Measurements from ENCODE around the gene TRDMT1. TPM values are rescaled to one million over a fixed set of nuclear protein-coding genes. Genes with fewer than 3 reads are reported as not detected.

Gene TRDMT1
- total RNA-seq, 1 donor from 2014 or later = 6.1 TPM

DNA sequence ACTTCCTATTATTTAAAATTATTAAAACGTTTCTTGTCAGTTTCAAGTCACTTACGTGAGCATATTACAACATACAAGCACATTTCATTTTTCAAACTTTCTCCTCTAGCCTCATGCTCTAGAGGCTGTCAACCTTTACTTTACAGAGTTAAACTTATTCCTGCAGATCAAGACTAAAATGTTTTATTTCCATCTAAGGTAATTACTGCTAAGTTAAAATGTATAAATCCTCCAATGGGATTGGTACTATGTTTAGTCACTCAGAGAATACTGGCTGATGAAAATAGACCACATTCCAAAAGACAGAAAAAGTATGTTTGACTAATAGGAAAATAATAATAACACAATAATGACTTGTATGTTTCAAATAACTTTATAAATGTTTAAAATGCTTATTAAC is 8.4 kb upstream of the TRDMT1 start:
- no peak for DNase-seq (ENCODE audit: low read depth)

DNA sequence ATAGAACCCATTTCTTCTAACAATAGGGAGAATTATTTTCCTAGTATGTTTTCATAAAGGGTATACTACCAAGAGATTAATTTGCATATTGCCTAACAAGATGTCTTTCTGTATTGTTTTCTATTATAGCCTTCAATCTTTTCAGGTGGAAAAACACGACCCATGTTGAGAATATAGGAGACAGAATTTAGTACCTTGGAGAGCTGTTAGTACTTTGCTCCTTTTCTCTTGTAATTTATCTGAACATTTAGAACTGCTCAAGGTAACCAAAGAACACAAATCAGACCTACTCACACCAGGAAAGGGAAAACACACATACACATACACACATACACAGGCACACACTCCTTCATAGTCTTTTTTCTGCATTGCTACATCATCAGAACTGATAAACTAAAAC is 7.8 kb upstream of the TRDMT1 start:
- no peak for DNase-seq (ENCODE audit: low read depth)

DNA sequence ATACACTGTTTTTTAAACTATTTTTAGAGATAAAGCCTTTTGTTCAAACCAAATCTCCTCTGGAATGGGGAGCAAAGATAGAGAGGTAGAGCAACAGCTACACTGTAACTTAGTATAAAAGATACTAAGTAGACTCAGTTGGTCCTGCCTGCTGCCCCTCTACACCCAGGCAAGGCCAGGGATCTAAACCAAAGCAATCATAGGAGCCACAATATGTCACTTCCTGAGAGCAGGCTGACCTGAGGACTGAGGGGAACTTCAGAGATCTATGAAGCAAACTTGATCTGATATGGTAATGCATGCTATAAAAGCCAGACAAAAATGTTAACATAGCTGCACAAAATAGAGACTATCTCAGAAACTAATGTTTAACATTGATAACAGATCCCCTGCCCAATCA is 7.0 kb upstream of the TRDMT1 start:
- DNase-seq (ENCODE audit: low read depth) = no peak

GRCh38 chr10:17206210-17206709 is 4.8 kb upstream of the TRDMT1 start:
- DNase-seq (ENCODE audit: low read depth) = peak; percentile 60

DNA sequence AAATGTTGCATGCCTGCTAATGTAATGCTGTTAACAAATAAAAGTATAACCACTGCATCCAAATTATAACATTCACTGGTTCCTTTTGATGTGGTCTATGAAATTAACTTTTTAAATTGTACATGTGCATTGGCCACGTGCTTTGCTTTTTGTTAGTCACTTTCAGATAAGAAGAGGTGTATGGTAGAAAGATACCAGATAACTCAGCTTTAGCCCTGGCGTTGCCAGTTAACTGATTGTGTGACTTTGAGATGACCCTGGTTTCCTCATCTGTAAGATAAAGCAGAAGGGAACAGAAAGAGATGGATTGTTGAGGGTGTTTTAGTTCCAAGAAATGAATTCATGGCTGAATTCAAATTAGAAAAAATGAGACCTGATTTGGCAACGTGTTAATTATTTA is 1.9 kb upstream of the TRDMT1 start:
- no peak for DNase-seq (ENCODE audit: low read depth)

DNA sequence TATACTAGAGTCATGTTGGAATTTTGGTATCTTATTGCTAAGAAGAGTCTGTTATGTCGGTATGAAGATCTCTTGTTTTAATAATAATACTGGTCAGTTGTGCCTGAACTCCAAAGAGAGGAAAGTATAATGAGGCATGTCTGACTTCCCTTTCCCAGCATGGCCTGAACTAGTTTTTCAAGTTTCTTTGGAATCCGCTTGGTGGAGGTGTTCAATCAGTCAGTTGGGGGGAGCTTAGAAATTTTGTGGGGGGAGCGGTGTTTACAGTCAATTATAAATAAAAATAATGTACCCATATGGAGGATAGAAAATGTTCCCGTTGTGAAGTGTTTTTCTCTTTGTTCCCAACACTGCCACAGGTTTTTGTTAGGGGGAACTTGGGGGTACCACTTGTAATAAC is 1.5 kb upstream of the TRDMT1 start:
- DNase-seq (ENCODE audit: low read depth) = no peak

DNA sequence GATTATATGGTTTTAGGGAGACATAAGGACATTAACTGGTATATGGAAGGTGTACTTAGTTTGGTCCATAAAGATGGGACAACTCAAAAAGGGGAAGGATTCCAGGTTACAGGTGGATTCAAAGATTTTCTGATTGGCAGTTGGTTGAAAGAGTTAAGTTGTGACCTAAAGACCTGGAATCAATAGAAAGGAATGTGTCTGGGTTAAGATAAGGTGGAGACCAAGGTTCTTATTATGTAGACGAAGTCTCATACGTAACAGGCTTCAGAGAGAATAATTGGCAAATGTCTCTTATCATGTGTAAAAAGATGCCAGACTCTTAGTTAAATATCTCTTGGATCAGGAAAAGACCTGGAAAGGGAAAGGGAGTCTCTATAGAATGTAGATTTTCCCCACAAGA is 1.0 kb upstream of the TRDMT1 start:
- DNase-seq (ENCODE audit: low read depth) = no peak

GRCh38 chr10:17201794-17202116 is 283 bp upstream of the TRDMT1 start:
- no peak for DNase-seq (ENCODE audit: low read depth)

GRCh38 chr10:17200001-17200911 is 1.2 kb downstream of the TRDMT1 start:
- peak; percentile 52 for DNase-seq (ENCODE audit: low read depth)

DNA sequence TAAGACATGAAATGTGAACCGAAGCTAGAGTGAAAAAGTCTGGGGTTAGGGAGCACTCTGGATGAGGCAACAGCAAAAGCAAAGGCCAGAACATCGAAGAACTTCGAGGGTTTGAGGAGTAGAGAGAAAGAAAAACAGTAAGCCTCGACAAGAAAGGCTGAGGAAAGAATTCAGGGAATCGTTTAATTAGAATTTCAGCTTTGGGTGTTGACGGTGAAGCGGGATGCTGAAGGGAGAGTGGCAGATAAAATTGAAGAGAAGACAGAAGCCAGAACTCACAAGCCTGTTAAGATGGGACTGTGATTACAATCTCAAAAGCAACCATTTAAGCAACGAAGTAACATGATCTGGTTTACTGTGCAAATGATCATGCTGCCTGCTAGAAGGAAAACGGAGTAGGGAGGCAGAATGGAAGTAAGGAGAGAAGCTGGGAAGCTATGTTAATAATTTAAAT is 2.1 kb downstream of the TRDMT1 start:
- peak; percentile 43 for DNase-seq (ENCODE audit: low read depth)

- DNase-seq (ENCODE audit: low read depth) = no peak
Observed at GRCh38 chr10:17196573-17196972, 4.9 kb downstream of the TRDMT1 start.

- DNase-seq (ENCODE audit: low read depth) = no peak
Observed at GRCh38 chr10:17196045-17196444, 5.4 kb downstream of the TRDMT1 start.

- no peak for DNase-seq (ENCODE audit: low read depth)
Observed at GRCh38 chr10:17195083-17195482, 6.4 kb downstream of the TRDMT1 start.

GRCh38 chr10:17190602-17191001 is 10.9 kb downstream of the TRDMT1 start:
- no peak for DNase-seq (ENCODE audit: low read depth)

DNA sequence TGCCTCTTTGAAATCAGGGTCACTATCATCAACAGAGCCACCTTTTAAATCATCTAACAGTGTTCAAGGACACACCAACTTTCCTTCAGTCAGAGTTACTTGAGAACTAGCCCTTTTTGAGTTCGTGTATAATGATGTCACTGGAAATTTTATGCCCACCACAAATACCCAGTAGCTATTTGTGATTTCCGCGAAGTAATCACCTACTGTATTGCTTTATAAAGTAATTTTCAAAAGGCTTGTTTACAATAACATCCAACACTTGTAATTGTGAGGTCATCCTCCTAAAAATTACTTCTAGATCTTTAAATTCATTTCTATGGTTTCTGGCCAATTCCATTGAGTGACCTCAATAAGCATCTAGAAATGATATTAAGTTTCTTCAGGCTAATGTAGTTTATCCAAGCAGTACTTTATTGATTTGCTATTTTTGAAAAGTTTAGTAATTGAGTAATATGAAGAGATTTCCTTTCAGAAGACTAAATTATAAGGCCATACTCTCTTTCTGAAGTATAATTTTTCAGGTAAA is 12.8 kb downstream of the TRDMT1 start:
- DNase-seq (ENCODE audit: low read depth) = no peak

DNA sequence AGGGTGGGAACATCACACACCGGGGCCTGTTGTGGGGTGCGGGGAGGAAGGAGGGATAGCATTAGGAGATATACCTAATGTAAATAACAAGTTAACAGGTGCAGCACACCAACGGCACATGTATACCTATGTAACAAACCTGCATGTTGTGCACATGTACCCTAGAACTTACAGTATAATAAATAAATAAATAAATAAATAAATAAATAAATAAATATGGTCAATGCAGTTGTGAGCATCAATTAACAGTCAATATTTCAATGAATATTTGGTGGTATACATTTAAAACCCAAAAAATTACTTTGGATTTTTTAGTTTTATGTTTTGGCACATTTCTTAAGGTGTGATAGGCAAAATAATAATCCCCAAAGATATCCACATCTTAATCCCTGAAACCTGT is 15.6 kb downstream of the TRDMT1 start:
- DNase-seq (ENCODE audit: low read depth) = no peak

DNA sequence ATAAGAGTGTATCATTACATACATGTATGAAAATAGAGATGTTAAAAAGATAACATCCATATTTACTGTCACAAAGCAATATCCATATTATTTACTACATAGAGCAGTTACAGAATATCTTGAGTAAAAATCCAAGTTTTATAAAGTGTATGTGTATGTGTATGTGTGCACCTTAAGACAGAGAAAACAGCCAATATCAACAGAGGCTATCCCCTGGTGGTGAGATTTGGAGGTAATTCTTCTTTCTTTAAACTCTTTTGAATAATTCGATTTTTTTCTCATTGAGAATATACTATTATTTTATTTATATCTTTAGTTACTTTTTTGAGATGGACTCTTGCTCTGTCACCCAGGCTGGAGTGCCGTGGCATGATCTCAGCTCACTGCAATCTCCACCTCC is 18.4 kb downstream of the TRDMT1 start:
- DNase-seq (ENCODE audit: low read depth) = no peak

- DNase-seq (ENCODE audit: low read depth) = peak; percentile 42
Observed at GRCh38 chr10:17181751-17182150, 19.7 kb downstream of the TRDMT1 start.

DNA sequence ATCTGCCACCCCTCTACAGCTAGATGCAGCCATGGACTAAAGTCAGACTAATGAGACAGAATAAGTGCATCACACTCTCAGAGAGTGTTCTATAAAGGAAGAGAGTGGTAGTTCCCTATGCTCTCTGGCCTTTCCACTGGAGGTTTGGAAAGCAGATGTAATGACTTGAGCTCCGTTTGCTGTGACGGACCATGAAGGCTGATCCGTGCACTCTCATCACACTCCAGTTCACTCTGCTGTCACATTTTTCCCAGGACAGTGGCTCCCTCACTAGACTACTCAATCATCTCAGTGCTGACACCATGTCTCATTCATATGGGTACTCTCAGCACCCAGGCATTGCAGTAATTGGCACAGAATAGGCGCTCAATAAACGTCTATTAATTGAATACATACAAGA is 20.4 kb downstream of the TRDMT1 start:
- DNase-seq (ENCODE audit: low read depth) = no peak

GRCh38 chr10:17179002-17179401 is 22.5 kb downstream of the TRDMT1 start:
- DNase-seq (ENCODE audit: low read depth) = no peak

GRCh38 chr10:17178006-17178405 is 23.5 kb downstream of the TRDMT1 start:
- DNase-seq (ENCODE audit: low read depth) = no peak

- no peak for DNase-seq (ENCODE audit: low read depth)
Observed at GRCh38 chr10:17177014-17177413, 24.5 kb downstream of the TRDMT1 start.

GRCh38 chr10:17176091-17176490 is 25.4 kb downstream of the TRDMT1 start:
- DNase-seq (ENCODE audit: low read depth) = no peak

Data from renal cortical epithelial cell (primary cell).